Measurements from ENCODE around the gene RAC3.

Gene RAC3

GRCh38 chr17:81999976-82000802, 31.3 kb upstream of the RAC3 start:
- DNase-seq: no peak

GRCh38 chr17:82000803-82001570, 30.5 kb upstream of the RAC3 start:
- no peak for DNase-seq

GRCh38 chr17:82001571-82002056, 29.9 kb upstream of the RAC3 start:
- DNase-seq: no peak

GRCh38 chr17:82003411-82004381, 27.8 kb upstream of the RAC3 start:
- no peak for DNase-seq

GRCh38 chr17:82004517-82005455, 26.7 kb upstream of the RAC3 start:
- DNase-seq: no peak

- no peak for DNase-seq
Measured at GRCh38 chr17:82005701-82006348, 25.7 kb upstream of the RAC3 start.

- DNase-seq: no peak
Measured at GRCh38 chr17:82006468-82007227, 24.8 kb upstream of the RAC3 start.

- DNase-seq: no peak
Measured at GRCh38 chr17:82007228-82007494, 24.3 kb upstream of the RAC3 start.

GRCh38 chr17:82007495-82008257, 23.8 kb upstream of the RAC3 start:
- DNase-seq: no peak

- no peak for DNase-seq
Measured at GRCh38 chr17:82008258-82008940, 23.1 kb upstream of the RAC3 start.

- no peak for DNase-seq
Measured at GRCh38 chr17:82008941-82009405, 22.5 kb upstream of the RAC3 start.

- no peak for DNase-seq
Measured at GRCh38 chr17:82009413-82009812, 22.1 kb upstream of the RAC3 start.

- no peak for DNase-seq
Measured at GRCh38 chr17:82010575-82011525, 20.6 kb upstream of the RAC3 start.

- DNase-seq: no peak
Measured at GRCh38 chr17:82011617-82012187, 19.8 kb upstream of the RAC3 start.

- no peak for DNase-seq
Measured at GRCh38 chr17:82012261-82012639, 19.2 kb upstream of the RAC3 start.

GRCh38 chr17:82012640-82013295, 18.7 kb upstream of the RAC3 start:
- DNase-seq: no peak

- no peak for DNase-seq
Measured at GRCh38 chr17:82013341-82013740, 18.1 kb upstream of the RAC3 start.

Measured in NCI-H1436 treated with DMSO at 0.1 percent for 48 hours (cell line).